CD4-positive, alpha-beta T cell (primary cell): ENCODE data around the gene IFITM5. TPM values are rescaled to one million over a fixed set of nuclear protein-coding genes. Genes with fewer than 3 reads are reported as not detected.
"Not testable (repeated sequence)": the region's sequence is repeated elsewhere in the genome, so short reads cannot be mapped to it uniquely, and the experiment has no call there.

ENCODE experiments used
- ATAC-seq: fragments of 200-7000 bp; cut with Tn5 transposase; one replicate; pipeline ENCODE4 v1.10.0; 2022; ENCODE audit warnings: mild to moderate bottlenecking; ENCODE audit not compliant: poor library complexity
- CTCF ChIA-PET: fragments of 350-600 bp; sonication (Branson Sonifier 250); formaldehyde crosslinking; loops from one replicate; lab custom pipeline; 2021; ENCODE audit warnings: antibody characterized with exemption, inconsistent platforms; lab: Charles Lee
- POLR2A ChIA-PET: fragments of 350-600 bp; sonication (Branson Sonifier 250); formaldehyde crosslinking; loops from one replicate; lab custom pipeline; 2021; ENCODE audit warnings: antibody characterized with exemption, inconsistent platforms; lab: Charles Lee
- DNase-seq, 14 experiments: peaks; one replicate each; pipeline ENCODE4 v3.0.0-alpha.2; 2013 to 2020; ENCODE audit warnings: mixed read lengths in 2 of 14
- H3K27ac ChIP-seq, 2 donors: one replicate each; pipeline versions ENCODE4 v1.5.1 to v1.7.0; 2013; ENCODE audit warnings: low read length in 2 of 2, low read depth in 1 of 2, mild to moderate bottlenecking in 1 of 2
- H3K27me3 ChIP-seq, 2 experiments: 1 replicate in 1 of 2; 2 replicates in 1 of 2; pipeline versions ENCODE4 v1.6.1 to v1.7.0; 2013; ENCODE audit warnings: low read length in 2 of 2, control low read depth in 1 of 2, mild to moderate bottlenecking in 1 of 2, moderate library complexity in 1 of 2; ENCODE audit not compliant: insufficient read depth in 2 of 2, control insufficient read depth in 1 of 2
- H3K36me3 ChIP-seq: one replicate; pipeline ENCODE4 v1.6.1; 2013; ENCODE audit warnings: low read length, control low read depth; ENCODE audit not compliant: insufficient read depth
- H3K4me1 ChIP-seq: one replicate; pipeline ENCODE4 v1.6.1; 2013; ENCODE audit warnings: low read length, control low read depth; ENCODE audit not compliant: insufficient read depth
- H3K4me3 ChIP-seq: one replicate; pipeline ENCODE4 v1.5.1; 2013; ENCODE audit warnings: mild to moderate bottlenecking, low read length, moderate library complexity
- H3K9me3 ChIP-seq, 2 experiments: 1 replicate in 1 of 2; 2 replicates in 1 of 2; pipeline versions ENCODE4 v1.6.1 to v1.7.0; 2013; ENCODE audit warnings: low read length in 2 of 2, mild to moderate bottlenecking in 2 of 2, control low read depth in 1 of 2, moderate library complexity in 1 of 2; ENCODE audit not compliant: control insufficient read depth in 1 of 2, insufficient read depth in 1 of 2
- H3K27ac Mint-ChIP-seq: one replicate; pipeline ENCODE4 v1.8.0; 2020; ENCODE audit warnings: mixed read lengths
- H3K27me3 Mint-ChIP-seq: one replicate; pipeline ENCODE4 v1.8.0; 2021; ENCODE audit warnings: mixed read lengths
- H3K36me3 Mint-ChIP-seq: one replicate; pipeline ENCODE4 v1.8.0; 2021; ENCODE audit warnings: low read depth, mixed read lengths
- H3K4me1 Mint-ChIP-seq: one replicate; pipeline ENCODE4 v1.8.0; 2021; ENCODE audit warnings: low read depth, mixed read lengths
- H3K4me3 Mint-ChIP-seq: one replicate; pipeline ENCODE4 v1.8.0; 2020; ENCODE audit warnings: mild to moderate bottlenecking, mixed read lengths
- H3K9me3 Mint-ChIP-seq: one replicate; pipeline ENCODE4 v1.8.0; 2020; ENCODE audit warnings: mixed read lengths
- intact Hi-C, 2 experiments: fragments of 100-400 bp; cut with DNase I in 1 of 2; cut with micrococcal nuclease in 1 of 2; formaldehyde crosslinking; loops; one replicate each; pipeline versions ENCODE4 v1.15.1 to v1.9.0; 2023 to 2025; cut with DNase I, micrococcal nuclease
- total RNA-seq, 174 experiments: library from RNA in 2 of 174; stranded (reverse) in 2 of 174; gene quantifications; one replicate each; pipeline ENCODE4 v1.2.3 and lab custom pipeline; 2021 to 2026
- TF ChIP-seq, protein P1 (sequence below): fragments of 200-600 bp; IDR thresholded peaks from one replicate; pipeline ENCODE4 v1.8.0; 2022; ENCODE audit warnings: antibody characterized with exemption, mild to moderate bottlenecking

Gene IFITM5
- total RNA-seq, 2 experiments from 2014 or later = not detected

DNA sequence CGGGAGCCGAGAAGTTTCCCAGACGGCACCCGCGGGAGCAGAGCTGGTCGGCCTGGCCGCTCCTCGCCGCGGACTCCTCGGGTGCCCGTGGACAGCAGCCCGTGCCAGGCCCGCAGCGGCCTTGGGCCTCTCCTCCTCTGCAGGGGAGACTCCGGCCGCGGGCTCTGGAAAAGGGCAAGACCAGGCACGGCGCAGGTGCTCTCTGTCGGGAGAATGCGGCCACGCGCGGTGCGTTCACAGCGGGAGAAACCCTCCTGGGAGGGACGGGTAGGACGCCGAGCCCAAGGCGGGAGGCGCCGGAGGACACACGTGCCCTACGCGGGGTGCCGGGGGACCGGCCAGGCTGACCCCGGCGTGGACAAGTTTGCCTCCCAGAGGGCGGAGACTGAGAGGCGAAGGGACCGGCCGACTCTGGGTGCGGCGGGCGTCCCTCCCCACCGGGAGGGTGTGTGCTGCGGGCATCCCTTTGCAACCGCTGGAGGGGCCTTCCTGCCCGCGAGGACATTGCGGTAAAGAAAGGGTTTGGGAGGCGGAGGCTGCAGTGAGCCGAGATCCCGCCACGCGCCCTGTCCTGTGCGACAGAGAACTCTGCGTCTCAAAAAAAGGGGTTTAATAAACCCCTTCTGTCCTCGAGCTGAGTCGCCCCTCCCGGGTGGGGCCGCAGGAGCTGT is 16.8 kb upstream of the IFITM5 start:
- Mint-ChIP-seq H3K9me3 (no peaks in the 10 kb centered on the region), H3K4me1 (peaks cover 59% of the 10 kb centered on the region), H3K4me3 (peak overlapping the region; percentile 94), H3K27ac (peak overlapping the region; percentile 94), H3K36me3 (peaks cover 57% of the 10 kb centered on the region), H3K27me3 (no peaks in the 10 kb centered on the region)
- Histone ChIP-seq H3K27me3 (no peaks in the 10 kb centered on the region), H3K9me3 (no peaks in the 10 kb centered on the region), H3K4me1 (peaks cover 65% of the 10 kb centered on the region), H3K4me3 (peak overlapping the region; percentile 90), H3K36me3 (peaks cover 15% of the 10 kb centered on the region), H3K27ac (peak overlapping the region; percentile 59 to 93)
- ChIA-PET CTCF (interaction anchor here (1.0 to 3.0 kb wide), 6 partner anchors 11 to 96 kb away, joined by 3 to 18 read pairs (median 8); no protein-coding TSS in a partner anchor), POLR2A (interaction anchor here (0.7 to 4.5 kb wide), 19 partner anchors 11 to 190 kb away, joined by 3 to 56 read pairs (median 8); partner anchors contain the start of genes BET1L, NLRP6, PGGHG and RIC8A)
- DNase-seq = peak in 6 of 14 experiments; percentile 34 to 67 (median 56)
- intact Hi-C loops = loop anchor here in 1 of 2 experiments (2.0 kb wide), 2 partner anchors 39 to 47 kb away; no protein-coding TSS in a partner anchor
- no peak for ATAC-seq
- TF ChIP-seq, protein P1, sequence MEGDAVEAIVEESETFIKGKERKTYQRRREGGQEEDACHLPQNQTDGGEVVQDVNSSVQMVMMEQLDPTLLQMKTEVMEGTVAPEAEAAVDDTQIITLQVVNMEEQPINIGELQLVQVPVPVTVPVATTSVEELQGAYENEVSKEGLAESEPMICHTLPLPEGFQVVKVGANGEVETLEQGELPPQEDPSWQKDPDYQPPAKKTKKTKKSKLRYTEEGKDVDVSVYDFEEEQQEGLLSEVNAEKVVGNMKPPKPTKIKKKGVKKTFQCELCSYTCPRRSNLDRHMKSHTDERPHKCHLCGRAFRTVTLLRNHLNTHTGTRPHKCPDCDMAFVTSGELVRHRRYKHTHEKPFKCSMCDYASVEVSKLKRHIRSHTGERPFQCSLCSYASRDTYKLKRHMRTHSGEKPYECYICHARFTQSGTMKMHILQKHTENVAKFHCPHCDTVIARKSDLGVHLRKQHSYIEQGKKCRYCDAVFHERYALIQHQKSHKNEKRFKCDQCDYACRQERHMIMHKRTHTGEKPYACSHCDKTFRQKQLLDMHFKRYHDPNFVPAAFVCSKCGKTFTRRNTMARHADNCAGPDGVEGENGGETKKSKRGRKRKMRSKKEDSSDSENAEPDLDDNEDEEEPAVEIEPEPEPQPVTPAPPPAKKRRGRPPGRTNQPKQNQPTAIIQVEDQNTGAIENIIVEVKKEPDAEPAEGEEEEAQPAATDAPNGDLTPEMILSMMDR = no peak

DNA sequence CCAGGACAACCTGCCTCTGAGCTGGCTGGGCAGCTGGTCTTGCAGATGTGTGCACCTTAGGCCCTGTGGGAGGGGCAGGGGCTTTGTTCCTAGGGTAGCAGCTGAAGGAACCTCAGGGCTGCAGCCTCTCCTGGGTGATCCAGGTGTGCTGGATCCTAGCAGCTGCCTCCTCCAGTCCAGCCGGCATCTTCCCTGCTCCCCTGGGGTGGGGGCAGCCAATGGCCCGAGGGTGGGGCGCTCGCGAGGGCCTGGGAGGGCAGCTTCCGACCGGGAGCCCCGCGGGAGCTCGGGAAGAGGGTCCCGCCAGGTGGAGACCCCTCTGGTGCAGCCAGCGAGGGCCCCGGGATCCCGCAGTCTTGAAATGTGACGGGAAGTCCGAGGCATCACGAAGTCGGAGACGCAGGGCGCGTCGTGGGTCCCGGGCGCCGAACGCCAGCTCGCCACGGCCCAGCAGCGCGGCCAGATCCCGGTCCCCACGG is 16.2 kb upstream of the IFITM5 start:
- H3K27me3 Mint-ChIP-seq = no peaks in the 10 kb centered on the region

DNA sequence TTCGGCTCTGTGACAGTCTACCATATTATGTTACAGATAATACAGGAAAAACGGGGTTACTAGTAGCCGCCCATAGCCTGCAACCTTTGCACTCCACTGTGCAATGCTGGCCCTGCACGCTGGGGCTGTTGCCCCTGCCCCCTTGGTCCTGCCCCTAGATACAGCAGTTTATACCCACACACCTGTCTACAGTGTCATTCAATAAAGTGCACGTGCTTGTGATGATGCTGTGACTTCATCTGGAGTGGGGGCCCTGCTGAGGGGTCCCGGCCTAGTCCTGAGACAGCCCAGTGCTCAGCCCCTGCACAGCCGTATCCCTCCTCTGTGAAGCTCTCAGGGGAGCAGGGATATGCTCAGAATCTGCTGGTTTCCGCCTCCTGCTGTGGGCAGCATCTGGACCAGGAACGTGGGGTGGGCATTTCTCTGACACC is 15.7 kb upstream of the IFITM5 start:
- TF ChIP-seq, protein P1 = no peak
- Histone ChIP-seq H3K9me3 (no peaks in the 10 kb centered on the region), H3K36me3 (peaks cover 15% of the 10 kb centered on the region), H3K4me3 (peak overlapping the region; percentile 90), H3K4me1 (peaks cover 56% of the 10 kb centered on the region), H3K27ac (peak overlapping the region; percentile 82 to 93), H3K27me3 (no peaks in the 10 kb centered on the region)
- Mint-ChIP-seq H3K4me1 (peaks cover 49% of the 10 kb centered on the region), H3K27ac (peak overlapping the region; percentile 98), H3K36me3 (peaks cover 57% of the 10 kb centered on the region), H3K4me3 (peak overlapping the region; percentile 97), H3K27me3 (no peaks in the 10 kb centered on the region), H3K9me3 (no peaks in the 10 kb centered on the region)
- intact Hi-C loops = no loop called here
- CTCF ChIA-PET = interaction anchor here (1.1 to 3.0 kb wide), 3 partner anchors 10 to 64 kb away, joined by 3 to 13 read pairs (median 3); no protein-coding TSS in a partner anchor
- POLR2A ChIA-PET = interaction anchor here (0.9 to 4.5 kb wide), 11 partner anchors 10 to 108 kb away, joined by 3 to 56 read pairs (median 11); partner anchors contain the start of genes BET1L, PGGHG, RIC8A and SIGIRR
- peak in 3 of 14 experiments; percentile 26 to 42 (median 33) for DNase-seq
- ATAC-seq = peak; percentile 7

More for the DNA sequence above, 16.2 kb upstream of the IFITM5 start:
- H3K4me1 ChIP-seq = peaks cover 60% of the 10 kb centered on the region
- H3K27ac Mint-ChIP-seq = peak overlapping the region; percentile 98
- H3K36me3 Mint-ChIP-seq = peaks cover 57% of the 10 kb centered on the region
- H3K4me1 Mint-ChIP-seq = peaks cover 54% of the 10 kb centered on the region
- POLR2A ChIA-PET = interaction anchor here (0.7 to 4.5 kb wide), 14 partner anchors 10 to 108 kb away, joined by 3 to 56 read pairs (median 8); partner anchors contain the start of genes BET1L, PGGHG, RIC8A and SIGIRR
- TF ChIP-seq, protein P1 = no peak
- peak overlapping the region; percentile 82 to 93 for H3K27ac ChIP-seq
- CTCF ChIA-PET = interaction anchor here (1.1 to 3.0 kb wide), 2 partner anchors 11 to 65 kb away, joined by 3 to 13 read pairs; no protein-coding TSS in a partner anchor
- H3K4me3 Mint-ChIP-seq = peak overlapping the region; percentile 97
- H3K36me3 ChIP-seq = peaks cover 15% of the 10 kb centered on the region
- H3K9me3 ChIP-seq = no peaks in the 10 kb centered on the region
- peak in 1 of 14 experiments; percentile 21 for DNase-seq
- no peak for ATAC-seq
- no peaks in the 10 kb centered on the region for H3K9me3 Mint-ChIP-seq
- H3K4me3 ChIP-seq = peak overlapping the region; percentile 90
- H3K27me3 ChIP-seq = no peaks in the 10 kb centered on the region
- intact Hi-C loops = no loop called here

DNA sequence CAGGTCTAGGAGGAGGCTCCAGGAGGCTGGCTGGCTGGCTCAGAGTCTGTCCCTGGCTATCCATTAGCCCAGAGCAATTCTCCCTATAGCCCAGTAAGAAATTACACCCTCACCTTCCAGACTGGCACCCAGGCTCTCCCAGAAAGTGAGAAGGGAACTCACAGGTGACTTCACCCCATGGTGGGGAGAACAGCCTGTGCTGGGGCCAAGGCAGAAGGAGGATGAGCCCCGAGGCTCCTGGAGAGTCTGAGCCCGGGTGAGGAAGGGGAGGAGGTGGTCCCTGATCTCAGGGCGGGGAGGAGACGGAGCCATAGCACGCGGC is 15.2 kb upstream of the IFITM5 start:
- H3K9me3 Mint-ChIP-seq, DNase-seq, H3K27me3 ChIP-seq, H3K27me3 Mint-ChIP-seq, H3K9me3 ChIP-seq: not testable (repeated sequence)
- Histone ChIP-seq H3K27ac (peak overlapping the region; percentile 82 to 93), H3K4me3 (peak overlapping the region; percentile 90), H3K36me3 (peaks cover 15% of the 10 kb centered on the region), H3K4me1 (peaks cover 55% of the 10 kb centered on the region)
- H3K36me3 Mint-ChIP-seq = peaks cover 58% of the 10 kb centered on the region
- peak; percentile 3 for ATAC-seq
- H3K4me3 Mint-ChIP-seq = peak overlapping the region; percentile 97
- ChIA-PET POLR2A (interaction anchor here (1.2 to 4.5 kb wide), 7 partner anchors 9 to 107 kb away, joined by 7 to 56 read pairs (median 26); partner anchors contain the start of genes BET1L, PGGHG, RIC8A and SIGIRR), CTCF (interaction anchor here (1.1 kb wide), 1 partner anchor 24 kb away, joined by 3 read pairs; no protein-coding TSS in a partner anchor)
- intact Hi-C loops = loop anchor here in 1 of 2 experiments (5.0 kb wide), 1 partner anchor 107 kb away; the partner anchor contains the start of genes BET1L and RIC8A
- H3K27ac Mint-ChIP-seq = peak overlapping the region; percentile 98
- peaks cover 47% of the 10 kb centered on the region for H3K4me1 Mint-ChIP-seq
